AG04450 (cell line): ENCODE measurements around the gene PARM1. TPM values are rescaled to one million over a fixed set of nuclear protein-coding genes. Genes with fewer than 3 reads are reported as not detected.

Experiments used
- CTCF ChIA-PET: fragments of 300-600, 350-600 bp; formaldehyde crosslinking; extraction: SDS; loops from one replicate; lab custom pipeline; 2022; ENCODE audit warnings: antibody characterized with exemption, inconsistent platforms; lab: Charles Lee
- POLR2A ChIA-PET: fragments of 350-600 bp; formaldehyde crosslinking; extraction: SDS; loops from one replicate; lab custom pipeline; 2021; ENCODE audit warnings: antibody characterized with exemption, inconsistent platforms; lab: Yijun Ruan, JAX
- DNase-seq: peaks from one replicate; pipeline ENCODE4 v3.0.0-alpha.2; 2011; ENCODE audit warnings: low read depth, low spot score
- H3K27ac ChIP-seq: one replicate; pipeline ENCODE4 v1.5.1; 2012; ENCODE audit warnings: low read depth, low read length, control low read depth
- H3K27me3 ChIP-seq: one replicate; pipeline ENCODE4 v1.6.0; 2012; ENCODE audit warnings: low read length; ENCODE audit not compliant: control insufficient read depth, insufficient read depth
- H3K4me3 ChIP-seq: 2 replicates; pipeline ENCODE4 v1.5.1; 2011; ENCODE audit warnings: mild to moderate bottlenecking, low read depth, low read length, control low read depth
- H3K9me3 ChIP-seq: 2 replicates; pipeline ENCODE4 v1.5.1; 2012; ENCODE audit warnings: low read length; ENCODE audit not compliant: control insufficient read depth, insufficient read depth
- polyA plus RNA-seq: library from polyadenylated mRNA; depleted of rRNA; stranded (reverse); fragments of >200 nt; gene quantifications from 2 replicates; pipeline ENCODE4 v1.2.3, GENCODE V29; 2011
- TF ChIP-seq, protein P1 (sequence below): IDR thresholded peaks from 2 replicates; pipeline ENCODE4 v1.5.1; 2011; ENCODE audit warnings: low read depth, low read length, control low read depth, inconsistent platforms

The PARM1 gene
- polyA plus RNA-seq, 1 experiment: 0.10 TPM

DNA sequence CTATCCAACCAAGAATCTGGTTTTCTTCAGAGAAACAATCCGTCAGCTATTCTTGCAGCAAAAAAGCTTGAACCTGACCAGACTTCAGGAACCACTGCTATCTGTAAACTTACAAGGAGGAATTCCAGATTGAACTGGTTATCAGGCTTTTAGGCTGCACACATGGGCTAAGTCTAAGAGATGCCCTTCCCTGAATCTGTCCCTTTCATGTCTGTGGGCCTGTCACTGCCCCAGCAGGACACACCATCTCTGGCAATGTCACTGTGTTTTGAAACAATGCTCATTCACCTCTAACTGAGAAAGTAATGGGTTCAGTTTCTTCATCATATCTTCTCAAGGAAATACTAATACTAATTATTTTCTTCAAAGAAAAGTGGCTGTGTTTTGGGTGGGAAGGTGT lies 72.8 kb downstream of the PARM1 start:
- TF ChIP-seq, protein P1, sequence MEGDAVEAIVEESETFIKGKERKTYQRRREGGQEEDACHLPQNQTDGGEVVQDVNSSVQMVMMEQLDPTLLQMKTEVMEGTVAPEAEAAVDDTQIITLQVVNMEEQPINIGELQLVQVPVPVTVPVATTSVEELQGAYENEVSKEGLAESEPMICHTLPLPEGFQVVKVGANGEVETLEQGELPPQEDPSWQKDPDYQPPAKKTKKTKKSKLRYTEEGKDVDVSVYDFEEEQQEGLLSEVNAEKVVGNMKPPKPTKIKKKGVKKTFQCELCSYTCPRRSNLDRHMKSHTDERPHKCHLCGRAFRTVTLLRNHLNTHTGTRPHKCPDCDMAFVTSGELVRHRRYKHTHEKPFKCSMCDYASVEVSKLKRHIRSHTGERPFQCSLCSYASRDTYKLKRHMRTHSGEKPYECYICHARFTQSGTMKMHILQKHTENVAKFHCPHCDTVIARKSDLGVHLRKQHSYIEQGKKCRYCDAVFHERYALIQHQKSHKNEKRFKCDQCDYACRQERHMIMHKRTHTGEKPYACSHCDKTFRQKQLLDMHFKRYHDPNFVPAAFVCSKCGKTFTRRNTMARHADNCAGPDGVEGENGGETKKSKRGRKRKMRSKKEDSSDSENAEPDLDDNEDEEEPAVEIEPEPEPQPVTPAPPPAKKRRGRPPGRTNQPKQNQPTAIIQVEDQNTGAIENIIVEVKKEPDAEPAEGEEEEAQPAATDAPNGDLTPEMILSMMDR: no peak
- CTCF ChIA-PET: no interaction called here
- no peak for DNase-seq
- Histone ChIP-seq H3K9me3 (no peaks in the 10 kb centered on the region), H3K4me3 (no peak overlapping the region), H3K27me3 (no peaks in the 10 kb centered on the region), H3K27ac (no peak overlapping the region)
- POLR2A ChIA-PET: no interaction called here

GRCh38 chr4:75007891-75008290 lies 75.0 kb downstream of the PARM1 start:
- H3K27me3 ChIP-seq: no peaks in the 10 kb centered on the region
- no peak for DNase-seq
- no peaks in the 10 kb centered on the region for H3K9me3 ChIP-seq
- ChIA-PET CTCF (no interaction called here), POLR2A (no interaction called here)
- H3K27ac ChIP-seq: no peak overlapping the region
- no peak overlapping the region for H3K4me3 ChIP-seq
- TF ChIP-seq, protein P1: no peak

GRCh38 chr4:75009138-75009537 lies 76.2 kb downstream of the PARM1 start:
- POLR2A ChIA-PET: no interaction called here
- Histone ChIP-seq H3K27ac (no peak overlapping the region), H3K27me3 (no peaks in the 10 kb centered on the region), H3K4me3 (no peak overlapping the region), H3K9me3 (no peaks in the 10 kb centered on the region)
- DNase-seq: no peak
- TF ChIP-seq, protein P1: no peak
- CTCF ChIA-PET: no interaction called here

DNA sequence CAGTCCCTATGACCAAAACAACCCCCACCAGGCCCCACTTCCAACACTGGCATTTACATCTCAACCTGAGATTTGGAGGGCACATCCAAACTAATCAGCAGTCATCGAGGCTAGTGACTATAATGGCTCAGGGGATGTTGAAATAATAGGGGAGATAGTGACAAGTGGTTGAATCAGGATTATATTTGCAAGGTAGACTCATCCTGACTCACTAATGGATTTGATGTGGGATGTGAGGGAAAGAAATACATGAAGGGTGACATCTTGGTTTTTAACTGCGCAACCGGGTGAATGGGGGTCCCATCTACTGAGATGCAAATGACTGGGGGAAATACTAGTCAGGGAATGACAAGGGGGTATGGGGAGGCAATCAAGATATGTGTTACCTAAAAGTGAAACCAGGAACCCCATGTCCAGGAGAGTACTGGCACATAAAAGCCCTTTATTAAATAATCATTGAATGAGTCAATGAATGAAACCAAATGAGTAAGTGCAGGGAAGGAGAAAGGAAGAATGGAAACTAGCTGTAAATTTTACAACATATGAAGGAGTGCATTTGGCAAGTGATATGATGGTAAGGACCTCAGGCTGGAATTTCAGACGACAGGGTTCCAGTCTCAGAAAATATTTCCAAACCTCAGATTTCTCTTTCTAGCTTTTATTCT lies 78.3 kb downstream of the PARM1 start:
- CTCF ChIA-PET: no interaction called here

DNA sequence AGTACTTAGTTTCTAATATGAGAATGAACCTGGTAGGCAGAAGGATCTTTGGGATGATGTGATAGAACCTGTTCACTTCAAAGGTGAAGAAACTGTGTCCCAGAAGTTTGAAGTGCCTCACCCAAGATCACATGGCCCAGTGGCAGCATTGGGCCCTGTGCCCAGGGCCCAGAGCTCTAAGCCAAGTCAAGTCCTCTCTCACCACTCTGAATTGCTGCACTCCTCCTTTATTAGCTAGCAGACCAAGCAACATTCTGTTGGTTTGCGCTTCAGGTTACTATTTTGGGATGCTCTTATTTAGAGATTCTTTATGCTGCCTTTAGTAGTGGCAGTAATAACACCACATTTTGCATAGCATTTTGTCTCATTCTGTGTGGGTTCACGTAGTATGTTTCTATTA lies 82.7 kb downstream of the PARM1 start:
- POLR2A ChIA-PET: no interaction called here
- CTCF ChIA-PET: no interaction called here
- no peaks in the 10 kb centered on the region for H3K9me3 ChIP-seq
- H3K27me3 ChIP-seq: no peaks in the 10 kb centered on the region
- no peak overlapping the region for H3K27ac ChIP-seq
- no peak overlapping the region for H3K4me3 ChIP-seq
- no peak for DNase-seq
- TF ChIP-seq, protein P1: no peak

More for the DNA sequence above, 78.3 kb downstream of the PARM1 start:
- POLR2A ChIA-PET: no interaction called here
- Histone ChIP-seq H3K9me3 (no peaks in the 10 kb centered on the region), H3K27ac (no peak overlapping the region), H3K27me3 (no peaks in the 10 kb centered on the region), H3K4me3 (no peak overlapping the region)
- no peak for DNase-seq
- TF ChIP-seq, protein P1: no peak
